Endothelial cell of umbilical vein (primary cell): ENCODE measurements around the gene CLTC. TPM values are rescaled to one million over a fixed set of nuclear protein-coding genes. Genes with fewer than 3 reads are reported as not detected.

Experiments
- BruUV-seq: library from RNA; stranded (reverse); fragments of 400-500 nt; replicated peaks from 2 replicates; lab custom pipeline; 2021; lab: Mats Ljungman, UMichigan
- CTCF ChIA-PET: fragments of 300-600, 350-600 bp; sonication (Branson Sonifier 250); formaldehyde crosslinking; loops from one replicate; lab custom pipeline; 2021; ENCODE audit warnings: antibody characterized with exemption, inconsistent platforms; lab: Charles Lee
- POLR2A ChIA-PET: fragments of 300-600, 350-600 bp; sonication (Branson Sonifier 250); formaldehyde crosslinking; loops from one replicate; lab custom pipeline; 2021; ENCODE audit warnings: antibody characterized with exemption, inconsistent platforms; lab: Charles Lee
- DNase-seq: peaks from one replicate; pipeline ENCODE4 v3.0.0-alpha.2; 2011; ENCODE audit warnings: low read depth, low spot score
- FAIRE-seq: peaks from 2 replicates; lab custom pipeline; 2011; peaks lifted over from hg19 to GRCh38; lab: Jason Lieb, UNC
- H2AFZ ChIP-seq: 2 replicates; pipeline ENCODE4 v1.6.0; 2012; ENCODE audit warnings: low read depth, low read length, control low read depth, inconsistent platforms
- H3K27ac ChIP-seq: 2 replicates; pipeline ENCODE4 v1.5.1; 2011; ENCODE audit warnings: low read depth, mild to moderate bottlenecking, control low read depth, low read length, moderate library complexity; ENCODE audit not compliant: insufficient read depth
- H3K27me3 ChIP-seq, 2 experiments: 2 replicates each; pipeline versions ENCODE4 v1.6.0 to v1.6.1; 2011; ENCODE audit warnings: low read length in 2 of 2, mixed read lengths in 1 of 2; ENCODE audit not compliant: control insufficient read depth in 2 of 2, insufficient read depth in 2 of 2
- H3K36me3 ChIP-seq, 2 experiments: 2 replicates in 1 of 2; 3 replicates in 1 of 2; pipeline ENCODE4 v1.5.1; 2011; ENCODE audit warnings: low read length in 2 of 2, mild to moderate bottlenecking in 1 of 2, moderate library complexity in 1 of 2; ENCODE audit not compliant: control insufficient read depth in 2 of 2, insufficient read depth in 2 of 2; ENCODE audit errors: extremely low read depth in 1 of 2
- H3K4me1 ChIP-seq: 3 replicates; pipeline ENCODE4 v1.5.1; 2011; ENCODE audit warnings: mild to moderate bottlenecking, low read length; ENCODE audit not compliant: control insufficient read depth, insufficient read depth; ENCODE audit errors: extremely low read depth
- H3K4me2 ChIP-seq: 2 replicates; pipeline ENCODE4 v1.6.1; 2011; ENCODE audit warnings: low read length, control low read depth, mixed read lengths; ENCODE audit not compliant: insufficient read depth
- H3K4me3 ChIP-seq, 3 experiments: fragments of 200-600 bp in 1 of 3; sonication (generic), shearing (Covaris generic) in 1 of 3; replicated peaks in 1 of 3; 2 replicates each; pipeline ENCODE4 v1.5.1; 2011 to 2016; ENCODE audit warnings: control low read depth in 3 of 3, low read length in 3 of 3, mild to moderate bottlenecking in 2 of 3, inconsistent platforms in 1 of 3, low read depth in 1 of 3, moderate library complexity in 1 of 3; ENCODE audit not compliant: insufficient read depth in 1 of 3
- H3K79me2 ChIP-seq: 2 replicates; pipeline ENCODE4 v1.6.0; 2012; ENCODE audit warnings: low read length, inconsistent platforms; ENCODE audit not compliant: control insufficient read depth, insufficient read depth
- H3K9ac ChIP-seq: replicated peaks from 2 replicates; pipeline ENCODE3; 2011; ENCODE audit warnings: low read length, control low read depth; ENCODE audit not compliant: insufficient read depth; ENCODE audit errors: extremely low read depth
- H3K9me1 ChIP-seq: replicated peaks from 3 replicates; pipeline ENCODE4 v1.6.0; 2011; ENCODE audit warnings: mild to moderate bottlenecking, low read length; ENCODE audit not compliant: control insufficient read depth, insufficient read depth; ENCODE audit errors: extremely low read depth
- H3K9me3 ChIP-seq: replicated peaks from 2 replicates; pipeline ENCODE4 v1.5.1; 2012; ENCODE audit warnings: low read length, inconsistent platforms; ENCODE audit not compliant: control insufficient read depth, insufficient read depth
- H4K20me1 ChIP-seq: replicated peaks from 2 replicates; pipeline ENCODE3; 2011; ENCODE audit warnings: mild to moderate bottlenecking, low read length; ENCODE audit not compliant: control insufficient read depth, insufficient read depth; ENCODE audit errors: extremely low read depth
- CTCF ChIP-seq, 2 donors: IDR thresholded peaks; 1 replicate in 1 of 2; 2 replicates in 1 of 2; pipeline ENCODE4 v1.5.1; 2011; ENCODE audit warnings: low read length in 2 of 2, mild to moderate bottlenecking in 2 of 2, moderate library complexity in 2 of 2, control low read depth in 1 of 2, inconsistent platforms in 1 of 2, low read depth in 1 of 2; ENCODE audit not compliant: insufficient read depth in 1 of 2; ENCODE audit errors: extremely low read depth in 1 of 2
- EZH2 ChIP-seq: IDR thresholded peaks from 2 replicates; pipeline ENCODE4 v1.6.1; 2012; ENCODE audit warnings: borderline replicate concordance, low read depth, mild to moderate bottlenecking, moderate library complexity, low read length, inconsistent platforms; ENCODE audit not compliant: severe bottlenecking
- FOS ChIP-seq: IDR thresholded peaks from 2 replicates; pipeline ENCODE4 v1.6.1; 2011; ENCODE audit warnings: mild to moderate bottlenecking, low read length, moderate library complexity, borderline replicate concordance; ENCODE audit not compliant: insufficient read depth
- GATA2 ChIP-seq: IDR thresholded peaks from 2 replicates; pipeline ENCODE4 v1.7.0; 2011; ENCODE audit warnings: low read depth, mild to moderate bottlenecking, moderate library complexity, mixed read lengths, low read length; ENCODE audit not compliant: insufficient read length, insufficient read depth
- JUN ChIP-seq: IDR thresholded peaks from 2 replicates; pipeline ENCODE4 v1.6.1; 2011; ENCODE audit warnings: borderline replicate concordance, low read depth; ENCODE audit not compliant: insufficient read length, insufficient read depth
- MYC ChIP-seq: IDR thresholded peaks from one replicate; pipeline ENCODE4 v1.6.1; 2011; ENCODE audit warnings: mild to moderate bottlenecking, low read depth, low read length
- POLR2A ChIP-seq: IDR thresholded peaks from 2 replicates; pipeline ENCODE4 v1.6.1; 2012; ENCODE audit warnings: low read depth, mild to moderate bottlenecking, control low read depth, low read length
- dilution Hi-C: fragments of 300-500 bp; cut with MboI; formaldehyde crosslinking; loops from one replicate; pipeline ENCODE4 v1.15.0; 2019; ENCODE audit warnings: low sequenced_read_pairs; ENCODE audit not compliant: extremely low pct_ligation_motif_present
- intact Hi-C: fragments of 100-400 bp; cut with micrococcal nuclease; formaldehyde crosslinking; loops from one replicate; pipeline ENCODE4 v1.10.0; 2022
- polyA plus RNA-seq, 4 experiments: library from polyadenylated mRNA; depleted of rRNA in 3 of 4; stranded (reverse) in 3 of 4; unstranded in 1 of 4; fragments of >200 nt; gene quantifications; 2 replicates each; pipeline versions ENCODE4 v1.2.1 to v1.2.3, GENCODE V29; 2011 to 2012; ENCODE audit warnings: missing spikeins in 1 of 4
- total RNA-seq: library from RNA; stranded (reverse); gene quantifications from 2 replicates; pipeline ENCODE4 v1.2.3, GENCODE V29; 2021

Gene CLTC
- total and polyA plus RNA-seq, 2 donors (not counting 3 experiments of a cell fraction or from before 2014, with no cell fraction given) = 164 to 326 TPM

GRCh38 chr17:59642565-59642964 lies 22.9 kb downstream of the CLTC start:
- no peak for DNase-seq
- no peak for TF ChIP-seq CTCF (IDR thresholded peaks at IDR 0.05; ENCODE audit: extremely low read depth in 1 of 2, insufficient read depth in 1 of 2, low read depth in 1 of 2, low read length in 2 of 2)
- no peak for TF ChIP-seq EZH2
- no peak for TF ChIP-seq JUN
- TF ChIP-seq POLR2A = no peak
- TF ChIP-seq FOS = no peak
- TF ChIP-seq MYC = no peak
- TF ChIP-seq GATA2 = no peak
- ChIA-PET CTCF (interaction anchor here (0.8 to 1.4 kb wide), 3 partner anchors 8 to 332 kb away, joined by 3 to 11 read pairs (median 5); no protein-coding TSS in a partner anchor), POLR2A (no interaction called here)
- no peak overlapping the region for H2AFZ ChIP-seq
- H3K9ac ChIP-seq = no peak overlapping the region
- peaks cover 10% of the 10 kb centered on the region for H4K20me1 ChIP-seq
- no peaks in the 10 kb centered on the region for H3K9me3 ChIP-seq
- no peak for FAIRE-seq
- H3K4me1 ChIP-seq = no peaks in the 10 kb centered on the region
- H3K79me2 ChIP-seq = peaks cover 98% of the 10 kb centered on the region
- no peak overlapping the region for H3K4me2 ChIP-seq
- no peaks in the 10 kb centered on the region for H3K27me3 ChIP-seq
- peaks cover 2 to 17% of the 10 kb centered on the region in 2 experiments for H3K36me3 ChIP-seq
- H3K4me3 ChIP-seq = no peak overlapping the region
- H3K9me1 ChIP-seq = peaks cover 3% of the 10 kb centered on the region
- no TSS peak for BruUV-seq
- intact Hi-C loops = no loop called here
- dilution Hi-C loops = no loop called here
- no peak overlapping the region for H3K27ac ChIP-seq
